Gastroesophageal sphincter (tissue), 4 donors: Measurements from ENCODE around the gene POLR3K. TPM values are rescaled to one million over a fixed set of nuclear protein-coding genes. Genes with fewer than 3 reads are reported as not detected.

Source experiments
- ATAC-seq: fragments of 150-250 bp; one replicate; pipeline ENCODE4 v1.9.1; 2016; ENCODE audit warnings: mild to moderate bottlenecking, moderate library complexity
- H3K27ac ChIP-seq, 4 donors: fragments of 200-600 bp; sonication (generic) in 3 of 4; 1 replicate in 3 of 4; 2 replicates in 1 of 4; pipeline ENCODE4 v1.5.1; 2016 to 2019
- H3K27me3 ChIP-seq: fragments of 200-600 bp; sonication (generic); one replicate; pipeline ENCODE4 v1.5.1; 2019
- H3K36me3 ChIP-seq, 2 donors: fragments of 200-600 bp; sonication (generic); one replicate each; pipeline ENCODE4 v1.5.1; 2019; ENCODE audit warnings: control low read depth in 1 of 2
- H3K4me1 ChIP-seq, 3 donors: fragments of 200-600 bp; sonication (generic); 1 replicate in 2 of 3; 2 replicates in 1 of 3; pipeline ENCODE4 v1.5.1; 2016 to 2019; ENCODE audit warnings: control low read depth in 2 of 3
- H3K4me3 ChIP-seq, 2 donors: fragments of 200-600 bp; sonication (generic); one replicate each; pipeline ENCODE4 v1.5.1; 2019; ENCODE audit warnings: mild to moderate bottlenecking in 1 of 2, moderate library complexity in 1 of 2
- H3K9me3 ChIP-seq, 3 donors: fragments of 200-600 bp; sonication (generic); one replicate each; pipeline ENCODE4 v1.5.1; 2017 to 2019; ENCODE audit warnings: control low read depth in 2 of 3
- CTCF ChIP-seq, 4 experiments: fragments of 200-600 bp in 2 of 4; fragments of 450-650 bp in 2 of 4; sonication (generic) in 1 of 4; IDR thresholded peaks; one replicate each; pipeline ENCODE4 v1.5.1; 2017 to 2019; ENCODE audit warnings: antibody characterized with exemption in 4 of 4, mild to moderate bottlenecking in 2 of 4, moderate library complexity in 2 of 4
- EP300 ChIP-seq: sonication (generic); formaldehyde crosslinking; IDR thresholded peaks from one replicate; pipeline ENCODE4 v1.6.1; 2017; ENCODE audit warnings: antibody characterized with exemption, mild to moderate bottlenecking
- POLR2A ChIP-seq, 2 donors: fragments of 450-650 bp; IDR thresholded peaks; one replicate each; pipeline ENCODE4 v1.6.1; 2017; ENCODE audit warnings: antibody characterized with exemption in 2 of 2, mild to moderate bottlenecking in 2 of 2, moderate library complexity in 1 of 2
- POLR2AphosphoS5 ChIP-seq: sonication (generic); formaldehyde crosslinking; IDR thresholded peaks from one replicate; pipeline ENCODE4 v1.6.1; 2017; ENCODE audit warnings: antibody characterized with exemption
- WGBS, 2 donors: methylation state at CpG; one replicate each; pipeline ENCODE4 v1.1.5; 2018; ENCODE audit warnings: low coverage in 1 of 2; 5-methylcytosine and 5-hydroxymethylcytosine counted together
- total RNA-seq, 4 donors: library from RNA; depleted of rRNA; stranded (reverse); fragments of >200 nt; gene quantifications; one replicate each; pipeline ENCODE4 v1.1.0, GENCODE V29; 2016

POLR3K gene
- total RNA-seq, 4 donors from 2014 or later: 2.6 to 5.1 (median 4.5) TPM

GRCh38 chr16:77807-78443, 24.5 kb upstream of the POLR3K start, which contains the start of gene MPG:
TSS of gene MPG (plus strand) at chr16:78225. CDS start at chr16:78310, 85 bp downstream.
- ATAC-seq: peak; percentile 77
- Histone ChIP-seq H3K27me3 (no peaks in the 10 kb centered on the region), H3K9me3 (no peaks in the 10 kb centered on the region), H3K36me3 (peaks cover 0 to 26% of the 10 kb centered on the region in 2 donors), H3K4me1 (peaks cover 0 to 69% (median 38%) of the 10 kb centered on the region in 3 donors), H3K27ac (peak within 1 kb of the TSS; percentile 58 to 97 (median 94)), H3K4me3 (peak within 1 kb of the TSS; percentile 49 to 95)
- no CpG with 5 or more reads among the region's 83 CpGs for WGBS, 2 donors
- TF ChIP-seq POLR2A (IDR thresholded peaks at IDR 0.05): peak in 1 of 2 donors; percentile 81
- no peak for TF ChIP-seq CTCF (IDR thresholded peaks at IDR 0.05)
- TF ChIP-seq EP300: no peak
- peak; percentile 72 for TF ChIP-seq POLR2AphosphoS5

- TF ChIP-seq POLR2A (IDR thresholded peaks at IDR 0.05) (no peak), EP300 (no peak), CTCF (IDR thresholded peaks at IDR 0.05) (no peak), POLR2AphosphoS5 (no peak)
- Histone ChIP-seq H3K4me3 (peak overlapping the region; percentile 49 to 95), H3K36me3 (peaks cover 0 to 22% of the 10 kb centered on the region in 2 donors), H3K27ac (peak overlapping the region; percentile 58 to 97 (median 94)), H3K27me3 (no peaks in the 10 kb centered on the region), H3K4me1 (peaks cover 0 to 74% (median 42%) of the 10 kb centered on the region in 3 donors), H3K9me3 (no peaks in the 10 kb centered on the region)
- peak; percentile 29 for ATAC-seq
- WGBS, 2 donors: no CpG with 5 or more reads among the region's 31 CpGs
Observed at GRCh38 chr16:77273-77806, 23.9 kb upstream of the POLR3K start.

- no peaks in the 10 kb centered on the region for H3K27me3 ChIP-seq
- ATAC-seq: peak; percentile 64
- peaks cover 0 to 21% of the 10 kb centered on the region in 2 donors for H3K36me3 ChIP-seq
- H3K4me3 ChIP-seq: peak overlapping the region in 1 of 2 donors; percentile 95
- H3K9me3 ChIP-seq: no peaks in the 10 kb centered on the region
- TF ChIP-seq POLR2AphosphoS5 (peak; percentile 47), CTCF (IDR thresholded peaks at IDR 0.05) (no peak), POLR2A (IDR thresholded peaks at IDR 0.05) (peak; percentile 9 to 24)
- peaks cover 0 to 76% (median 42%) of the 10 kb centered on the region in 3 donors for H3K4me1 ChIP-seq
- 27 to 50% methylated on average over 1 to 3 of the region's 13 CpGs for WGBS, 2 donors
- peak overlapping the region; percentile 58 to 97 (median 94) for H3K27ac ChIP-seq
Observed at GRCh38 chr16:76535-77272, 23.3 kb upstream of the POLR3K start.

- H3K27ac ChIP-seq: peak overlapping the region; percentile 3 to 97 (median 94)
- peak overlapping the region in 1 of 2 donors; percentile 95 for H3K4me3 ChIP-seq
- TF ChIP-seq POLR2AphosphoS5: peak; percentile 11
- no peak for TF ChIP-seq POLR2A (IDR thresholded peaks at IDR 0.05)
- peak in 2 of 4 experiments; percentile 14 to 20 for TF ChIP-seq CTCF (IDR thresholded peaks at IDR 0.05)
- no peaks in the 10 kb centered on the region for H3K27me3 ChIP-seq
- peak; percentile 57 for ATAC-seq
- peaks cover 0 to 16% of the 10 kb centered on the region in 2 donors for H3K36me3 ChIP-seq
- WGBS, 2 donors: 18 to 25% methylated on average over 2 to 5 of the region's 11 CpGs
- no peaks in the 10 kb centered on the region for H3K9me3 ChIP-seq
- H3K4me1 ChIP-seq: peaks cover 0 to 85% (median 48%) of the 10 kb centered on the region in 3 donors
Observed at GRCh38 chr16:75580-76501, 22.4 kb upstream of the POLR3K start.
